ENCODE results near the gene ATAD3B.
"Not testable (repeated sequence)": the region's sequence is repeated elsewhere in the genome, so short reads cannot be mapped to it uniquely, and the experiment has no call there.

The ATAD3B gene

DNA sequence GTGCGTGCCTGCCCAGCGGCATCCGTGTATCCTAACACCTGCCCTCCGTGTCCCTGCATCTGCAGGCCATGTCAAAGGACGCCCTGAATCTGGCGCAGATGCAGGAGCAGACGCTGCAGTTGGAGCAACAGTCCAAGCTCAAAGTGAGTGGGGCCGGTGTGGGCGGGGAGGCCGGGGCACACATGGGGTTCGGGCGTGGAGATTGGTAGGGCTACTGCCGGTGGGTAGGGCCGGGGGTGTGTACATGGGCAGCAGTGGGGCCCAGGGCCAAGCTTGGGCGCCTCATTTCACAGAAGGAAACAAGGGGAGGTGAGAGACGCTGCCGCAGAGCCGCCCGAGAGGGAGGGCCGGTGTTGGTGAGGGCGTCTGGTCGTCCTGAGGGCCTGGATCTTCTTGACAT, 20.9 kb upstream of the ATAD3B start:
- DNase-seq (ENCODE audit: low read depth) = not testable (repeated sequence)

DNA sequence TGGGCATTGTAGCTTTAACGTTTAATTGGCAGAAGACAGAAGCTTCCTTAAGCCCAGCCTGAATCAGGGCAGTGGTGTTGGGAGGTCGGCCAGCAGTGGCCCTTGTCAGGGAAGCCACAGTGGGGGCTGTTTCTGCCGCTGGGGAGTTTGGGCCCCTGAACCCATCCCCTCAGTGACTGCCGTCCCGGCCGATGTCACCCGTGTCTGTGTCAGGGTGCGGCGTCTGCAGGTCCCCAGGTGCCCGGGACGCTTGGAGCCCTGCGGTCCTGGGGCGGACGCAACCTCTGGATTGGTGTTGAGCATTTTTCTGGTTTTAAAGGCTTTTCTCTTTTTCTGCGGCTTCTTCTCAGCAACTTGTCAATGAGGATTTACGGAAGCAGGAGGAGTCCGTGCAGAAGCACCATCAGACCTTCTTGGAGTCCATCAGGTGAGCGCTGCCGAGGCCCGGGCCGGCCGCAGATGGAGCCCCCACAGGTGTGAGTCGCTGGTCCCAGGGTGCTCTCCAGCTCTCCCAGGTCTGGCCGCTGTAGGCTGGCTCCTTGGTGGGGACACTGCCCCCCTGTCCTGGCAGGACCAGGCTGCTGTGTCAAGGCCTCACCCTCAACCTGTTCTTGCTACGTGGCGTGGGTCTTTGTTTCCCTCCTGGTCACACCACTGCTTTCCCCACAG, 19.7 kb upstream of the ATAD3B start:
- no peak for DNase-seq (ENCODE audit: low read depth)

DNA sequence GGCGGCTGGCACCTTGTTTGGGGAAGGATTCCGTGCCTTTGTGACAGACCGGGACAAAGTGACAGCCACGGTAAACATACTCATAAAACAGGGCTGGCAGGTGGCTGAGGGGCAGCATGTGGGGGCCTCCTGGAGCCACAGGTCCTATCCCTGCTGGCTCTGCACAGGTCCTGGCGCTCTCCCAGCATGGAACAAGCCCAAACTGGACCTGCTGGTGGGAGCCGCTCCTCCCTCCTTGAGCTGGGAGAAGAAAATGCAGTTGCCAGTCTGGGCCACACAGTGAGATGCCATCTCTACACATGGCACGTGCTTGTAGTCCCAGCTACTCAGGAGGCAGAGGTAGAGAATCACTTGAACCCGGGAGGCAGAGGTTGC, 19.2 kb upstream of the ATAD3B start:
- DNase-seq (ENCODE audit: low read depth) = not testable (repeated sequence)

- DNase-seq (ENCODE audit: low read depth) = no peak
Observed at GRCh38 chr1:1452882-1453281, 18.7 kb upstream of the ATAD3B start.

- not testable (repeated sequence) for DNase-seq (ENCODE audit: low read depth)
Observed at GRCh38 chr1:1454286-1455056, 17.1 kb upstream of the ATAD3B start.

DNA sequence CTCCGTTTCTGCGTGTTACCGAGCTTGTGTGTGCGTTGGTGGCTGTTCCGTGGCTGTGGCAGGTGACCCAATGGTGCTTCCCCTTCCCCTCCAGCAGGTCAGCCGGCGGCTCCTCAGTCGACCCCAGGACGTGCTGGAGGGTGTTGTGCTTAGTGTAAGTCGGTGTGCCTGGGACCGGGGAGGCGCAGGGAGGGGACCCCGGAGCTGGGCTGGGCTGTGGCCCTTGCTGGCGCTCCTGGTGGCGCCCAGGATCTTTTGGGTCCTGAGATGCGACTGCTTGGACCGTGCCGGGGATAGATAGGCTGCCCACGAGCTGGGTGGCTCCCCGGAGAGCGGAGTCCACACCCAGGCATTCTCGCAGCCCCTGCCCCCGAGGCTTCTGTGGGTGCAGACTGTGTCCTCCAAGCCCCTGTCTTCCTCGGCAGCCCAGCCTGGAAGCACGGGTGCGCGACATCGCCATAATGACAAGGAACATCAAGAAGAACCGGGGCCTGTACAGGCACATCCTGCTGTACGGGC, 16.1 kb upstream of the ATAD3B start:
- no peak for DNase-seq (ENCODE audit: low read depth)

- DNase-seq (ENCODE audit: low read depth) = not testable (repeated sequence)
Observed at GRCh38 chr1:1455934-1456333, 15.6 kb upstream of the ATAD3B start.

DNA sequence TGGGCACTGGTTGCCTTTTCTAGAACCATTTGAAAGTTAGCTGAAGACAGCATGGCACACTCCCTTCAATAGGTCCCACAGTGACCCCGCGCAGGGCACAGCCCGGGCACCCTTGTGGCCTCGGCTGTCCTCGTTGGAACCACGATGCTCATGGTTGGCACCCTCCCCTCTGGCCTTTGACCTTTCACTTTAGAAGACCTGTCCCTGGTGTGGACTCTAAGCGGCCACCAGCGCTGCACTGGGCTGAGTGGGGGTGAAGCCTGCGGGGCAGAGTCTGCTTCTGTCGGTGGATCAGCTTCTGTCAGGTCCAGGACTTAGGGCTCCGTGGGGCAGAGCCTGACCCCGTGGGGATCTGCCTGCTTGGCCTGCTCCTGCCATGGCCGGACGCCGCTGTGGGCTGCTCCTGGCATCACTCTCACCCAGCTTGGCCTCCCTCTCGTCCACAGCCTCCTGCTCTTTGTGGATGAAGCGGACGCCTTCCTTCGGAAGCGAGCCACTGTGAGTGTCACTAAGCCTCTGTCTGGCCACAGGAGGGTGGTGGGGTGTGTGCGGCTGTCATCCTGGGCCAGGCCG, 14.8 kb upstream of the ATAD3B start:
- not testable (repeated sequence) for DNase-seq (ENCODE audit: low read depth)

DNA sequence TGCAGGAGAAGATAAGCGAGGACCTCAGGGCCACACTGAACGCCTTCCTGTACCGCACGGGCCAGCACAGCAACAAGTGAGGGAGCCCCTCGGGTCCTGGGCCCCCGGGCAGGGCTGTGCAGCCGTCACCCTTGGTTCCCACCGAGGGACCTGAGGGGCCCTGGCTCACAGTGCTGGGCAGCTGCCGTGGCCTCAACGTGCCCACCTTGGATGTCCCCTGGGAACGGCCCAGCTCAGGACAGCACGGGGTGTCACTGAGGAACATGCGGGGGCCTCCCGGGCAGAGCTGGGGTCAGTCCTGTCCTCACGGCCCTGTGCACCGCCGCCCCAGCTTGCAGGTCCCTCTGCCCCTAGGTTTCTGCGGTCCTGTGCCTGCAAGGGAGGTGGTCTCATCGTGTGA, 12.4 kb upstream of the ATAD3B start:
- DNase-seq (ENCODE audit: low read depth) = not testable (repeated sequence)

DNA sequence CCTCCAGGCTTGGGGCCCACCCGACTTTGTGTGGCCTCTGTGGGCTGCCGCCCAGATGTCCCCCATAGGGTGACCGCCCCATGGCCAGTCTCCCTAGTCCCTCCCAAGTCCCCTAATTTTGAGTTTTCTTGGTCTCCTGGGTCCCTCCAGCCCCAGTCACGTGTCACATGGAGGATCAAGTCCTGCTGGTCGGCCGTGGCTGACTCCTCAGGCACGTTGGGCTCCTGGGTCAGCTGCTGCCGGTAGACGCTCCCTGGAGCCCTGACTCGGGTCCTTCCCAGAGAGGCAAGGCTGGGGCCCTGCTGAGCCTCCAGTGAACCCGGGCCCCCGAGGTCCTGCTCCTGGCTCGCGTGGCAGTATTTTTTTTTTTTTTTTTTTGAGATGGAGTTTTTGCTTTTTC, 11.9 kb upstream of the ATAD3B start:
- not testable (repeated sequence) for DNase-seq (ENCODE audit: low read depth)

DNA sequence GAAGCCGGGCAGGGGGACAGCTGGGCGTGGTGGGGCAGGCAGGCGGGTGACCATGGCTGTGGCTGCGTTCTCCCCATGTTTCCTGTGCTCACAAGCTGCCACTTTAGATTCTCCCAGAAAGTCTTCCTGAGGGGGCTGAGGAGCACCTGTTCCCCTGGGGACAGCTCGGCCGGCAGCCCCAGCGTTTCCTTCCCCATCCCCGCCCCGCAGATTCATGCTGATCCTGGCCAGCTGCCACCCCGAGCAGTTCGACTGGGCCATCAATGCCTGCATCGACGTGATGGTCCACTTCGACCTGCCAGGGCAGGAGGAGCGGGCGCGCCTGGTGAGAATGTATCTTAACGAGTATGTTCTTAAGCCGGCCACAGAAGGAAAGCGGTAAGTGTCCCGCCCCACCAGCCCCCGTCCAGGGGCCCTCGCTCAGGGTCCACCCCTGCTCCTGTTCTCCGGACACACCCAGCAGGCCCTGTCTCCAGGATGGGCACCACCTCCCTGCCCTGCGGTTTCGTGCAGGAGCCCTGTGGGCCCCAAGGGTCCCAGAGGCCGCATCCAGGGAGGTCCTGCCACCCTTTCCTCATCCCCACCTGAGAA, 10.9 kb upstream of the ATAD3B start:
- no peak for DNase-seq (ENCODE audit: low read depth)

GRCh38 chr1:1461721-1462317, 9.7 kb upstream of the ATAD3B start:
- no peak for DNase-seq (ENCODE audit: low read depth)

- no peak for DNase-seq (ENCODE audit: low read depth)
Observed at GRCh38 chr1:1462318-1462966, 9.1 kb upstream of the ATAD3B start.

DNA sequence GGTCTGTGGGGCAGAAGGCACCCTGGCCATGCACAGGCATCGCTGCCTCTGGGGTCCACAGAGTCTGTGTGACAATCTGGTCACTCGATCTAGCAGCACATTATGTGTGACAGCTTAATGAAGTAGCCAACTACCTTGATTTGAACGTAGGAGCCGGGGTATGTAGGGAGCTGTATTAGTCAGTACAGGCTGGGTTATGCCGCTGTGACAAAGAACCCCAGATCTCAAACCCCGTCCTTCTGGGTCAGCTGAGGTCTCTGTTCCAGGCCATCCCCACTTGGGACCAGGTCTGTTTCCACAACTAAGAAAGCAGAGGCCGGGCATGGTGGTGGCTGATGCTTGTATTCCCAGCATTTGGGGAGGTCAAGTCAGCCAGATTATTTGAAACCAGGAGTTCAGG, 8.3 kb upstream of the ATAD3B start:
- no peak for DNase-seq (ENCODE audit: low read depth)

- not testable (repeated sequence) for DNase-seq (ENCODE audit: low read depth)
Observed at GRCh38 chr1:1468196-1468985, 3.2 kb upstream of the ATAD3B start.

- no peak for DNase-seq (ENCODE audit: low read depth)
Observed at GRCh38 chr1:1470626-1471388, 758 bp upstream of the ATAD3B start.

GRCh38 chr1:1472053-1472876, 700 bp downstream of the ATAD3B start:
- not testable (repeated sequence) for DNase-seq (ENCODE audit: low read depth)

- DNase-seq (ENCODE audit: low read depth) = not testable (repeated sequence)
Observed at GRCh38 chr1:1476011-1476410, 4.4 kb downstream of the ATAD3B start.

DNA sequence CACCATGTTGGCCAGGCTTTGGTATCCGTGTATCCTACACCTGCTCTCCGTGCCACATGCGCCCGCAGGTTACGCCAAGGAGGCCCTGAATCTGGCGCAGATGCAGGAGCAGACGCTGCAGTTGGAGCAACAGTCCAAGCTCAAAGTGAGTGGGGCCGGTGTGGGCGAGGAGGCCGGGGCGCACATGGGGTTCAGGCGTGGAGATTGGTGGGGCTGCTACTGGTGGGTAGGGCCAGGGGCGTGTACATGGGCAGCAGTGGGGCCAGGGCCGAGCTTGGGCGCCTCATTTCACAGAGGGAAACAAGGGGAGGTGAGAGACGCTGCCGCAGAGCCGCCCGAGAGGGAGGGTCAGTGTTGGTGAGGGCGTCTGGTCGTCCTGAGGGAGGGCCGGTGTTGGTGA, 5.6 kb downstream of the ATAD3B start:
- DNase-seq (ENCODE audit: low read depth) = no peak

Data from T follicular helper cell (primary cell).